NCI-H2081 treated with DMSO at 0.1 percent for 48 hours (cell line): ENCODE measurements around the gene NOD1.
"Not testable (repeated sequence)": the region's sequence is repeated elsewhere in the genome, so short reads cannot be mapped to it uniquely, and the experiment has no call there.

Experiments
- DNase-seq: peaks from one replicate; lab custom pipeline; 2025; lab: John Stamatoyannopoulos, UW

NOD1 gene, protein sequence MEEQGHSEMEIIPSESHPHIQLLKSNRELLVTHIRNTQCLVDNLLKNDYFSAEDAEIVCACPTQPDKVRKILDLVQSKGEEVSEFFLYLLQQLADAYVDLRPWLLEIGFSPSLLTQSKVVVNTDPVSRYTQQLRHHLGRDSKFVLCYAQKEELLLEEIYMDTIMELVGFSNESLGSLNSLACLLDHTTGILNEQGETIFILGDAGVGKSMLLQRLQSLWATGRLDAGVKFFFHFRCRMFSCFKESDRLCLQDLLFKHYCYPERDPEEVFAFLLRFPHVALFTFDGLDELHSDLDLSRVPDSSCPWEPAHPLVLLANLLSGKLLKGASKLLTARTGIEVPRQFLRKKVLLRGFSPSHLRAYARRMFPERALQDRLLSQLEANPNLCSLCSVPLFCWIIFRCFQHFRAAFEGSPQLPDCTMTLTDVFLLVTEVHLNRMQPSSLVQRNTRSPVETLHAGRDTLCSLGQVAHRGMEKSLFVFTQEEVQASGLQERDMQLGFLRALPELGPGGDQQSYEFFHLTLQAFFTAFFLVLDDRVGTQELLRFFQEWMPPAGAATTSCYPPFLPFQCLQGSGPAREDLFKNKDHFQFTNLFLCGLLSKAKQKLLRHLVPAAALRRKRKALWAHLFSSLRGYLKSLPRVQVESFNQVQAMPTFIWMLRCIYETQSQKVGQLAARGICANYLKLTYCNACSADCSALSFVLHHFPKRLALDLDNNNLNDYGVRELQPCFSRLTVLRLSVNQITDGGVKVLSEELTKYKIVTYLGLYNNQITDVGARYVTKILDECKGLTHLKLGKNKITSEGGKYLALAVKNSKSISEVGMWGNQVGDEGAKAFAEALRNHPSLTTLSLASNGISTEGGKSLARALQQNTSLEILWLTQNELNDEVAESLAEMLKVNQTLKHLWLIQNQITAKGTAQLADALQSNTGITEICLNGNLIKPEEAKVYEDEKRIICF

DNA sequence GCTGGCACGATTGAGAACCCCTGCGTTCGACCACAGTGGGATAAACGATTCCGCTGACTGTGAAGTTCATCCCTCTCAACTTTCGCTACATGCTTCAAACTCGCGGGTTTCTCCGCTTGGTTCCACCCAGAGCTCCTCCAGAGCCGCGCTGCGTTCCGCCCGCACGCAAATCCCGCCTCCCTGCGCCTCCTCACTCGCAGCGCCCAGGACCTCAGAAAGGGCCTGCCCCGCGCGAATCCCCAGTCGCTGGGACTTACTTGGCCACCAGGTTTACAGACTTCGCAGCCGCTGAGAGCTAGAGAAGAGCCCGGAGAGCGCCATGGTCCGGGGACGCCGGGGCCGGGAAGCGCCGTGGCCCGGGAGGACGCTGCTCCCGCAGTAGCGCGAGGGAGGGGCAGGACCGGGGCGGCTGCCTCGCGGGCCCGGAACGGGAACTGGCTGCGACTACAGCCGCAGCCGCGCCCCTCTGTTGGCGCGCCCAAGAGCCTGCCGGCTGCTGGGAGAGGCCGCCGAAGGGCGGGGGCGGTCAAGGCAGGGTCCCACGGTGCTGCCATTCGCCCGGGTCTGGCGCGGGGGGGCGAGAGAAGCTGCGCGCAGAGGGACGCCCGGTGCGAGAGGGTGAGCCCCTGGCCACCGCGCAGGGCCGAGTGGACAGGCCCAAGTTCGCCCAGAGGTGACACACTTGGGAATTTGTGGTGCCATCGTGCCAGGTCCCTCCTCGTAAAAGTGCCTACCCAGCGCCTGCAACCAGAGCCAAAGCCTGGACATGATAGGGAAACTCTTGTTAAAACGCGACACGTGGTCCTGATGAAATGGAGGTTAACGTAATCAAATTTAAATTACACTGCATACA, at the start of gene NOD1:
Gene NOD1, minus strand, starts transcription at position 436 of the 853 bp plus-strand sequence. CDS start 21,863 bp downstream, outside the sequence.
- DNase-seq: peak; percentile 14

DNA sequence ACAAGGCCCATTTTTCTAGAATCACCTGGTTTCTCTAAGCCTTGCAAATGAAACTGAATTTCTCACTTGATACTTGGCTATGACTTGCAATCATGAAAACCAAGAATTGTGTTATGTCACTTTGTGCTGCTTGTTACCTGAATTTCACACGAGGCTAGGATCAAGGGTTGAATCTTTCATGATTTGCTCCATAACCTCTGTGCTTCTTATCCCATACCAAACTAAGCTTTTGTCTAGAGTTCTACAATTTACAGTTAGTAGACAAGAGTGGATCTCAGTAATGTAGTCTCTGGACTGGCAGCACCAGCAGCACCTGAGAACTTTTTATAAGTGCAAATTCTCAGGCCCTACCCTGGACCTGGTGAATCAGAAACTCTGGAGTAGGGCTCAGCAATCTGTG, 48.7 kb upstream of the NOD1 start:
- DNase-seq: not testable (repeated sequence)

- DNase-seq: no peak
Measured at GRCh38 chr7:30526163-30526562, 47.6 kb upstream of the NOD1 start.

GRCh38 chr7:30525429-30525828, 46.8 kb upstream of the NOD1 start:
- no peak for DNase-seq

DNA sequence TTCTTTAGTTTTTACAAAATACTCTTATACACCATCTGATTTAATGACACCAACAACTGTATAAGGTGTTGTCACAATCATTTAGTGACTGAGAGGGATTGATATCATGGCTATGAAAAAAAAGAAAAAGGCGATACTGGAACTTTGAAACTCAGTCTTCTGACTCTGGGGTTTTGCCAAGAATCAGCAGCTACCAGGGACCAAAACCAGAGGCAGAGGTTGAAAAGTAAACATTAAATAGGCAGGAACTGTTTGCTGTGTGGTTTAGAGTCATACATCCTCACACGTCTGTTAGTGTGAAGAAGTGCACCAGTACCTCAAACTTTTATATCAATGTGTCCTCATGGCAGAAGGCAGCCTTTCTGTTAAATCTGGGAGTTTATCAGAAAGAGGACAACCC, 46.0 kb upstream of the NOD1 start:
- DNase-seq: no peak

GRCh38 chr7:30523466-30523865, 44.9 kb upstream of the NOD1 start:
- DNase-seq: no peak

DNA sequence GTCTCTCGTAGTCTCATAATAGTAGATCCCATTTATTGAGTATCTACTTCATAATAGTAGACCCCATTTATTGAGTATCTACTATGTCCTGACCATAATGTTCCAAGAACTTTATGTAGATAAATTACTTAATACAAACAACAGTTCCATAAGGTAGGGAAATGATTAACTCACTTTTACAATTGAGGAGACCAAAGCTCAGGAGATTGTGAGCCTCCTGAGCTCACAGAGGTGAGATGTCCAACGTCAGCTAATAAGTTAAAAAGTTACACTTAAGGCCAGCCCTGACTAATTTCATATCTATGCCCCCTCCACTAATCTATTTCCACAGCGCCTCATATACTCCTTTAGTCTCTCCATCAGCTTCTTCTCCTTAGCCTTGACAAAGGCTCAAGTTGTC, 43.6 kb upstream of the NOD1 start:
- DNase-seq: no peak

- no peak for DNase-seq
Measured at GRCh38 chr7:30521532-30521931, 42.9 kb upstream of the NOD1 start.

- no peak for DNase-seq
Measured at GRCh38 chr7:30519122-30519521, 40.5 kb upstream of the NOD1 start.

DNA sequence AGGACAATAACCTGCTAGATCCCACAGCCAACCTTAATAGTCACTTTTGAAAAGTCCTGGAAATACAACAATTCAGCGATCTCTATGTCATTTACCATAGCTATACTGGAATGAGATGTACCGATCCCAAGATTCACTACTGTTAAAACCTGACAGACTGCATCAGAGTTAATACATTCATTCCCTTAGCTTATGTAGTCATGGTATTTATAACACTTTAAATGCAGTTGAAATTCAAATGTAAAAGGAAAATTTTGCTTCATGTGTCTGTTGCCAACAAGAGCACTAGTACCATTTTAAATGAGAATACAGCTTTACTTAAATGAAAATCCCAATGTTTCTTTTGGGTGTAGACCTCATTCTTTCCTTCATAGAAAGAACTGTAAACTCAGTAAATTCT, 37.2 kb upstream of the NOD1 start:
- DNase-seq: no peak

DNA sequence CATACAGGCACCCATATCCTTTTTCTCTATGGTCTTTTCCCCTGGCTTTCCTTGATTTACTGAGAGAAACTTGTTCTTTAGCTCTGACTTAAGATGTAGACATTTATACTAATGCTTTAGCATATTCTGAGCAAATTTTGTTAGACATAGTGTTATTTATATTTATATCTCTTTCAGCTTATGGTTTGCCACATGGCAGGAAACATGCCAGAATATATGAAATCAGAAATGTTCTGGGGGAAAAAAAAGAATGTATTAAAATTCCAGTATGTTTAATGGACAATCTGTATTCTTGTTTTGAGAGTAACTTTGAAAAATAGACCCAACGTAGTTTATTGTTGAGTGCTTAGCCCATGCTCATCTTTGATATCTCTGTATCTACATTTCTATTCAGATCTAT, 36.2 kb upstream of the NOD1 start:
- DNase-seq: no peak

DNA sequence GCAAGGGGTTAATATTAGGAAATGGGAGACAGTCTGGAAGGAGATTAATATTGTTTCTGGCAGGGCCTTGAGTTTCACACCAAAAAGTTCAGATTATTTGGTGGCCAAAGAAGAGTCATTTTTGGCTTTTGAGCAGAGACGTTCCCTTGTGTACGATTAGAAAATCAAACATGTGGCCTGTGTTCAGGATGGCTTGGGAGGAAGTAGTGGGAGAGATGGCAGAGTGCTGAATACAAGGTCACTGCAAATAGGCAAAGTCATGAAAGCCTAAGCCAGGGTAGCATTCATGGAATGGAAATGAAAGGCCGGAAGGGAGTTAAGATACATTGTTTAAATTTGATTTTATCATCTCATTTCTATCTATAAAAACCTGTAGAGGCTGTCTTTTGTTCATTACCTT, 35.6 kb upstream of the NOD1 start:
- no peak for DNase-seq

DNA sequence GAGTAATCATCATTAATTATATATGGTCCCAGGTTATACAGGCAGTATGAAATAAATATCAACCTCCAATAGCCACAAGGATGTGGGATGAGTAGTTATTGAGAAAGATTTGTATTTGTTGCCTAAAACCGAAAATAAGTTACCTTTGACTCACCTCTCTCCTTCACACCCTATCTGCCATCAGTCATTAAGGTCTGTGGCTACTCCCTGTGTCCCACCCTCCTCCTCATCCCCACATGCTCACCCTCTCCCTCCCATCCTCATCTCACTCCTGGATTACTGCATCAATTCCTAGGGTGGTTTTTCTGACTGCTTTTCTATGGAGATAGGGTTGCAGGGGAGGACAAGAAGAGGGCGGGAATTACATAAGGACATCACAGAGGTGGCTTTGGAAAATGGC, 35.2 kb upstream of the NOD1 start:
- no peak for DNase-seq

DNA sequence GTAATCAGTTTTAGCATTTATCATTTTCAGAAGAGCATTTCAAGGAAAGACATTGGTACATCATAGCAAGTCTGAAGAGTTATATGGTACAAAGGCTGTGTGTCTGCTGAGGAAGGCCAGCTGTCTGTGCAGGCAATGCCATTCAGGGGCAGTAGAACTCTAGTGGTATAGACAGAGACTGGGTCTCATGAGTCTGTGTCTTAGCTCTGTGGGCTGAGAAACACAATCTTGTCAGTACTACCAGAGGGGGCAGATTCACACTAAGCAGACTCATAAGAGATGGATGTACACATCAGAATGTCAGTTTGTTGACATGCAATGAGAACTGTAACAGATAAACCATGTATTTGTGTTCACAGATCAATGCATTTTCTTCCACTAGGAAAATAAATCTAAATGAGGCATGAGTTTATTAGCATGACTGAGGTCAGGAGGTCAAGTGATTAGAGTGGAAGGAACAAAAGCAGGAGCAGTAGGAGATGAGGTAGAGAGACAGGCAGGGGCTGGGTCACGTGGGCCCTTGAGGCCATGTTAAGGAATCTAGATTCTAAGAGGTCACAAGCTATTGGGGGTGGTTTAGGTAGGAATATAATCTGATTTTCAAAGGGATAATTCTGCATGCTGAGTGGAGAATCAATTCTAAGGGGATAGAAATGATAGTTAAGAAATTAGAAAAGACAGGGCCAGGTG, 33.5 kb upstream of the NOD1 start:
- no peak for DNase-seq

DNA sequence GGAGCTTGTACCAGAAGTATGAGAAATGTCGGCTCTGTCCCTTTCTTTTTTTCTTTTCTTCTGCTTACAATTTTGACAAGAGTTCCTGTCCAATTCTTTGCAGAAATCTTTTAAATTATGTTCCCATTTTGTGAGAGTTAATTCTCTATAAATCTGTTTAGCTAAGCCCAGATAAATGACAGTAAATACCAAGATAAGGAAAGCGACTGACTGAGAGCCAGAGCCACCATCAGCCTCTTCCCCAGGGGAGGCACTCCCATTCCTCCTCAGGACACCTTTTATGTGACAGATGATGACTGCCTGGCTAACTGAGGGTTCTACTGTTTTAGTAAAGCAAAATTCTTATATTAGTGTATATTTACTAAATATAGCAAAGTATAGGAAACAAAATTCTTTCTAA, 32.9 kb upstream of the NOD1 start:
- no peak for DNase-seq

DNA sequence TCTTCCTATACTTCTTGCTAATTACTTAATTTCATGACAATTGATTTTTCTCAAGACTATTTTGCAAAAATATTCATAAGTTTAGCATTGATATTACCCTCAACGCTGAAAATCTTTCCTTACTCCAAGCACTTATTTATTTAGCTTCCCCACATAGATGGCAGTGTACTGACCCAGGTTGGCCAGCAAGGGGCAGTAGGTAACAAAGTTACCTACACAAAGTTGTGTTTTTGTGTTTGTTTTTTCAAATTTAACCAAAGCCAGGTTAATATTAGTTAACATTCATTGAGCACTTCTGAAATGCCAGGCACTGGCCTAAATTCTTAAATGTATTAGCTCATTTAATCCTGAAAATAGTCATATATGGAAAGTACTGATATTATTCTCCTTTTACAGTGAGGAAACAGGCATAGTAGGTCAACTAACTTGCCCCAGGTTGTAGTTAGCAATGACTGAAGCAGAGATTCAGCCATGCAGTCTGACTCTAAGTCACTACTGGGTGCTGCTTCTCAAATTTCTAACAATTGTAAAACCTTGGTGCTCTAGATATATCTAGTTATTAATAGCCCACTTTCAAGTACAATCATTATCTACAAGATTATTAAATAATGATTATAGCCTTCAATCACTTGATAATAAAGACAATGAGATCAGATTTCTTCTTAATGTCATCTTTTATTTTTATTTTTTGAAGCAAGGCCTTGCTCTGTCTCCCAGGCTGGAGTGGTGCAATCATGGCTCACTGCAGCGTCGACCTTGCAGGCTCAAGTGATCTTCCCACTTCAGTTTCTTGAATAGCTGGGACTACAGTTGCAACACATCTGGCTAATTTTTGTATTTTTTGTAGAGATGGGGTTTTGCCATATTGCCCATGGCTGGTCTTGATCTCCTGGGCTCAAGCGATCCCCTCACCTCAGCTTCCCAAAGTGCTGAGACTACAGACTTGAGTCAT, 31.8 kb upstream of the NOD1 start:
- DNase-seq: peak; percentile 21

- not testable (repeated sequence) for DNase-seq
Measured at GRCh38 chr7:30509171-30509857, 30.7 kb upstream of the NOD1 start.

GRCh38 chr7:30507346-30507900, 28.8 kb upstream of the NOD1 start:
- DNase-seq: not testable (repeated sequence)

DNA sequence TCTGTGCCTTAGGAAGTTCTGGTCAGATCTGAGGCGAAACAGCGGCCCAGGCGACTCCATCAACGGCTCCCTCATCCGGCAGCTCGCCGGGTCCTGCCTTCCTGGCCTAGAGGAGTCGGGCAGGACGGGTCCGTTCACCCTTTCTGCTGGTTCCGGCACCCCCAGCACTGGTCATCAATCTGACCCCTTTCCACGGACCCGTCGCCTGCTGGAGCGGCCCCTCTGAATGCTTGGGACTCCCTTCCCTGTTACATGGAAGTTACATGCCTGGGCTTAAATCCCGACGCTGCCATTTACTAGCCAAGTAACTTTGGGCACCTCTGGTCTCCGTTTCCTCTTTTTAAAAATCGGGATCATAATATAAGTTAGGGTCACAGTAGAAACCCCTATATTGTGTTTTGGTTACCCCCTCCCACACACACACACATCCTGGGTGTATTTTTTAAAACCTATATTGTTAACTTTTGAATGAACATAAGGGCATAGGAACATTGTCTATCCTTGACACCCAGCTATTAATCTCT, 26.7 kb upstream of the NOD1 start:
- DNase-seq: no peak
